OCI-LY3 (cell line): ENCODE measurements around the gene VCP.

Experiments
- EZH2phosphoT487 ChIP-seq: fragments of 200-600 bp; shearing (Covaris generic); IDR thresholded peaks from 2 replicates; pipeline ENCODE4 v1.6.1; 2018; ENCODE audit warnings: antibody characterized with exemption, mixed run types, low read depth
- TF ChIP-seq, protein P1 (sequence below): fragments of 200-600, 300-600 bp; sonication (generic); IDR thresholded peaks from 2 replicates; pipeline ENCODE4 v1.5.1; 2014; ENCODE audit warnings: antibody characterized with exemption, low read length, low read depth

DNA sequence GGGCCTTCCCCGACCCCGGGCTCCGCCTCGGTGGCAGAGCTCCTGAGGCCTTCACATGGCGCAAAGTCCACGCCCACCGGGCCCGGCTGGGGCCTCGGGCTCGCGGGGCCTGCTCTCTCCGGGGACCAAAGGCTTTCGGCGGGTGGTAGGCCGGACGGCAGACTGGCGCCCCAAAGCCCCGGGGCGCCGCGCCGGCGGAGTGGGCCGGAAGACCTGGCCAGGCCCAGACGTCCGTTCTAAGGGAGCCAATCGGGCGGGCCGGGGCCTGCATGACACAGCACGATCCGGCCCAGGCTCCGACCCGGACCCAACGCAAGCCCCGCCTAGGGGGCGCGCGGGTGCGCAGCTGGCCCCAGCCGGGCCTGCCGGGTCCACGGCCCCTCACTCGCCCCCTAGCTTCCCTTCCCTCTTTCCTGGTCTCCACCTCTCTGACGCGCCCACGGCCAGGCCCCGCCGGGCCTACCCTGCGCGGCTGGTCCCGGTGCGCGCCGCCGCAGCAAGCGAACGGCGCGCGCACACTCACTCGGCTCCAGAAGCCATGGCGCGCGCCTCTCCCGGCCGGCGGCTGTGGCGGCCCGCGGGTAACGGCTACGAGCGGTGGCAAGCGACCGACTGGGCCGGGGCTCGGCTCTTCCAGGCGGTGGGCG lies 488 bp downstream of the VCP start:
- TF ChIP-seq, protein P1, sequence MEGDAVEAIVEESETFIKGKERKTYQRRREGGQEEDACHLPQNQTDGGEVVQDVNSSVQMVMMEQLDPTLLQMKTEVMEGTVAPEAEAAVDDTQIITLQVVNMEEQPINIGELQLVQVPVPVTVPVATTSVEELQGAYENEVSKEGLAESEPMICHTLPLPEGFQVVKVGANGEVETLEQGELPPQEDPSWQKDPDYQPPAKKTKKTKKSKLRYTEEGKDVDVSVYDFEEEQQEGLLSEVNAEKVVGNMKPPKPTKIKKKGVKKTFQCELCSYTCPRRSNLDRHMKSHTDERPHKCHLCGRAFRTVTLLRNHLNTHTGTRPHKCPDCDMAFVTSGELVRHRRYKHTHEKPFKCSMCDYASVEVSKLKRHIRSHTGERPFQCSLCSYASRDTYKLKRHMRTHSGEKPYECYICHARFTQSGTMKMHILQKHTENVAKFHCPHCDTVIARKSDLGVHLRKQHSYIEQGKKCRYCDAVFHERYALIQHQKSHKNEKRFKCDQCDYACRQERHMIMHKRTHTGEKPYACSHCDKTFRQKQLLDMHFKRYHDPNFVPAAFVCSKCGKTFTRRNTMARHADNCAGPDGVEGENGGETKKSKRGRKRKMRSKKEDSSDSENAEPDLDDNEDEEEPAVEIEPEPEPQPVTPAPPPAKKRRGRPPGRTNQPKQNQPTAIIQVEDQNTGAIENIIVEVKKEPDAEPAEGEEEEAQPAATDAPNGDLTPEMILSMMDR: peak; percentile 40; the same call in 1 of the 2 replicates
- no peak for TF ChIP-seq EZH2phosphoT487
